Stomach (tissue), 4 donors: ENCODE results near the gene CCDC192.

Source experiments
- CTCF ChIP-seq, 7 experiments: fragments of 450-650 bp in 4 of 7; fragments of 200-600 bp in 3 of 7; sonication (generic) in 3 of 7; IDR thresholded peaks; one replicate each; pipeline ENCODE4 v1.5.1; 2016 to 2019; ENCODE audit warnings: antibody characterized with exemption in 7 of 7, control low read depth in 2 of 7, mild to moderate bottlenecking in 1 of 7
- EP300 ChIP-seq: sonication (generic); formaldehyde crosslinking; IDR thresholded peaks from one replicate; pipeline ENCODE4 v1.6.1; 2017; ENCODE audit warnings: antibody characterized with exemption
- POLR2A ChIP-seq, 4 donors: fragments of 450-650 bp; IDR thresholded peaks; one replicate each; pipeline ENCODE4 v1.6.1; 2016; ENCODE audit warnings: antibody characterized with exemption in 4 of 4, control low read depth in 2 of 4, mild to moderate bottlenecking in 1 of 4, moderate library complexity in 1 of 4
- POLR2AphosphoS5 ChIP-seq, 3 donors: sonication (generic); formaldehyde crosslinking; IDR thresholded peaks; one replicate each; pipeline ENCODE4 v1.6.1; 2016; ENCODE audit warnings: antibody characterized with exemption in 3 of 3

DNA sequence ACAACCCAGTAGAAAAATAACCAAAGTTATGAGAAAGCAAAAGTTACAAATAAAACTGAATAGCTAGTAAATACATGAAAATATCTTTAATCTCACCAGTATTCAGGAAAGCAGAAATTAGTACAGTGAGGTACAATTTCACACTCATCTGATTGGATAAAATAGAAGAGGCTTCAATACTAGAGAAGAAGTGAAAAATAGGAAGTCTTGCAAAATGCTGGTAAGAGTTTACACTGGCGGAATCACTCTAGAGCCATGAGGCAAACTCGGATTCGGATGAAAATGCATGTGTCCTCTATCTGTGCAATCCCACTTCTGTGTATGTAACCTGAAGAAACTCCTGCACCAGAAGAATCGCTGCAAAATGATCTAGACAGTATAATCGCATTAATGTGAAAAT is 128.9 kb downstream of the CCDC192 start:
- TF ChIP-seq POLR2AphosphoS5 (IDR thresholded peaks at IDR 0.05) (no peak), CTCF (IDR thresholded peaks at IDR 0.05) (no peak), POLR2A (IDR thresholded peaks at IDR 0.05) (no peak), EP300 (no peak)
